Measurements from ENCODE around the gene PRSS38.

The PRSS38 gene

GRCh38 chr1:227793948-227794816, 21.3 kb upstream of the PRSS38 start:
- no peak for DNase-seq (ENCODE audit: low read depth)
- H3K4me3 ChIP-seq (ENCODE audit: low read depth, low read length): no peak overlapping the region
- no peak for TF ChIP-seq CTCF (IDR thresholded peaks at IDR 0.05; ENCODE audit: low read depth, low read length, missing control alignments)

GRCh38 chr1:227794817-227795192, 20.7 kb upstream of the PRSS38 start:
- DNase-seq (ENCODE audit: low read depth): no peak
- no peak overlapping the region for H3K4me3 ChIP-seq (ENCODE audit: low read depth, low read length)
- no peak for TF ChIP-seq CTCF (IDR thresholded peaks at IDR 0.05; ENCODE audit: low read depth, low read length, missing control alignments)

GRCh38 chr1:227795732-227796131, 19.7 kb upstream of the PRSS38 start:
- no peak overlapping the region for H3K4me3 ChIP-seq (ENCODE audit: low read depth, low read length)
- DNase-seq (ENCODE audit: low read depth): no peak
- no peak for TF ChIP-seq CTCF (IDR thresholded peaks at IDR 0.05; ENCODE audit: low read depth, low read length, missing control alignments)

GRCh38 chr1:227796359-227796915, 19.0 kb upstream of the PRSS38 start:
- no peak for DNase-seq (ENCODE audit: low read depth)
- H3K4me3 ChIP-seq (ENCODE audit: low read depth, low read length): no peak overlapping the region
- no peak for TF ChIP-seq CTCF (IDR thresholded peaks at IDR 0.05; ENCODE audit: low read depth, low read length, missing control alignments)

- no peak overlapping the region for H3K4me3 ChIP-seq (ENCODE audit: low read depth, low read length)
- TF ChIP-seq CTCF (IDR thresholded peaks at IDR 0.05; ENCODE audit: low read depth, low read length, missing control alignments): no peak
- no peak for DNase-seq (ENCODE audit: low read depth)
Measured at GRCh38 chr1:227797144-227797543, 18.3 kb upstream of the PRSS38 start.

- DNase-seq (ENCODE audit: low read depth): no peak
- TF ChIP-seq CTCF (IDR thresholded peaks at IDR 0.05; ENCODE audit: low read depth, low read length, missing control alignments): no peak
- no peak overlapping the region for H3K4me3 ChIP-seq (ENCODE audit: low read depth, low read length)
Measured at GRCh38 chr1:227797625-227798024, 17.9 kb upstream of the PRSS38 start.

Measured in GM12864 (cell line).